ENCODE results near the gene MYL11.

MYL11 gene

GRCh38 chr16:30354423-30355143 lies 20.0 kb upstream of the MYL11 start:
- no peak for DNase-seq

- DNase-seq = peak; percentile 49
Measured at GRCh38 chr16:30355144-30355953, 19.3 kb upstream of the MYL11 start, which contains the start of gene CD2BP2. CD2BP2 (minus strand) TSS chr16:30355308; CDS start chr16:30354681, 627 bp downstream.

- DNase-seq = no peak
Measured at GRCh38 chr16:30355954-30356308, 18.7 kb upstream of the MYL11 start.

- DNase-seq = no peak
Measured at GRCh38 chr16:30356401-30357084, 18.1 kb upstream of the MYL11 start.

GRCh38 chr16:30357085-30357714 lies 17.4 kb upstream of the MYL11 start:
- no peak for DNase-seq

- DNase-seq = no peak
Measured at GRCh38 chr16:30357715-30358576, 16.7 kb upstream of the MYL11 start.

GRCh38 chr16:30358577-30358936 lies 16.0 kb upstream of the MYL11 start:
- DNase-seq = no peak

- DNase-seq = no peak
Measured at GRCh38 chr16:30358990-30359870, 15.4 kb upstream of the MYL11 start.

- no peak for DNase-seq
Measured at GRCh38 chr16:30359871-30360170, 14.8 kb upstream of the MYL11 start.

- DNase-seq = no peak
Measured at GRCh38 chr16:30361180-30361579, 13.4 kb upstream of the MYL11 start.

- no peak for DNase-seq
Measured at GRCh38 chr16:30365200-30365599, 9.4 kb upstream of the MYL11 start.

GRCh38 chr16:30366511-30366910 lies 8.1 kb upstream of the MYL11 start:
- no peak for DNase-seq

GRCh38 chr16:30367349-30368009 lies 7.1 kb upstream of the MYL11 start:
- DNase-seq = no peak

- DNase-seq = no peak
Measured at GRCh38 chr16:30368122-30368791, 6.3 kb upstream of the MYL11 start.

GRCh38 chr16:30368792-30369090 lies 5.9 kb upstream of the MYL11 start:
- DNase-seq = no peak

- no peak for DNase-seq
Measured at GRCh38 chr16:30369091-30369937, 5.3 kb upstream of the MYL11 start.

GRCh38 chr16:30369938-30370455 lies 4.6 kb upstream of the MYL11 start:
- DNase-seq = no peak

- peak; percentile 95 for DNase-seq
Measured at GRCh38 chr16:30370456-30371247, 4.0 kb upstream of the MYL11 start, which contains the start of gene TBC1D10B. TBC1D10B (minus strand) TSS chr16:30370494; CDS start chr16:30370183, 311 bp downstream.

Measured in 8988T (cell line).